Neural progenitor cell (in vitro differentiated cells): ENCODE data around the gene MRTO4.

Experiments
- EZH2 ChIP-seq: fragments of 200-600 bp; sonication (generic); IDR thresholded peaks from 2 replicates; pipeline ENCODE4 v1.6.1; 2017; ENCODE audit warnings: antibody characterized with exemption, mild to moderate bottlenecking, moderate library complexity
- EZH2phosphoT487 ChIP-seq: fragments of 200-600 bp; sonication (generic); IDR thresholded peaks from 2 replicates; pipeline ENCODE4 v1.6.1; 2017; ENCODE audit warnings: antibody characterized with exemption
- TF ChIP-seq, protein P1 (sequence below): fragments of 200-600 bp; sonication (generic); IDR thresholded peaks from 2 replicates; pipeline ENCODE4 v1.5.1; 2017; ENCODE audit warnings: antibody characterized with exemption, mild to moderate bottlenecking

DNA sequence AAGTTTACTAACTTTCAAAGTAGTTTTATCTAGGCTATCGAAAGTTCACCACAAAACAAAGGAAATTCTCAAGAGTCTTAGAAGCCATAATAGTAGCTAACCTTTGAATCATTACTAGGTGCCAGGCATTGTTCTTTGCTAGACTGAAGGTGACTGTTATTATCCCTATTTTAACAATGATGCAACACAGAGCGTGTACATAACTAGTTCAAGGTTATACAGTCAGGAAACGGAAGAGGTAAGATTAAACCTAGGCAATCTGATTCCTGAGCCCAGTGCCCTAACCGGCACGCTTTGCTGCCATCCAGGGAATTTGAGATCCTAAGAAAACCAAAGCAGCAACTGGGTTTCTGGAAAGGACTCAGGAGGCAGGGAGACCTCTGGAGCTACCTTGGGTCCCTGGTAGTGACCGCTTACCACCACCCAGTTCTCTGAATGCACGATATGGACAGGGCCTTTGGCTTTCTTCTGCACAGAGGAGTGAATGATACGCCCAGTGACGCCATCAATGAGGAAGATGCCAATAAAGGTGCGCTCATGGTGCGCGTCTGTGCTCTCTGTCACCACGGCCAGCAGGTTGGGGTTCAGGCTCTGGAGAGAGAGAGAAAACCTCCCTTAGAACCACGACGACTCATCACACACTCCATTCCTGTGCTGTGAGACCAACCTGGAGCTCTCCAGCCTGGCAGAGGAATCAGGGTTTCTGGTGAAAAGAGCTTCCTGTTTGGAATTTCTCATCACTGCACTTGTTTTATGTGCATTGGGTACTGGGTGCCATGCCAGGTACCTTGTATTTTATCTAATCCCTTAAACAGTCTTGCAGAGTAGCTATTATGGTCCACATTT lies 28.4 kb upstream of the MRTO4 start:
- no peak for TF ChIP-seq EZH2phosphoT487
- TF ChIP-seq, protein P1, sequence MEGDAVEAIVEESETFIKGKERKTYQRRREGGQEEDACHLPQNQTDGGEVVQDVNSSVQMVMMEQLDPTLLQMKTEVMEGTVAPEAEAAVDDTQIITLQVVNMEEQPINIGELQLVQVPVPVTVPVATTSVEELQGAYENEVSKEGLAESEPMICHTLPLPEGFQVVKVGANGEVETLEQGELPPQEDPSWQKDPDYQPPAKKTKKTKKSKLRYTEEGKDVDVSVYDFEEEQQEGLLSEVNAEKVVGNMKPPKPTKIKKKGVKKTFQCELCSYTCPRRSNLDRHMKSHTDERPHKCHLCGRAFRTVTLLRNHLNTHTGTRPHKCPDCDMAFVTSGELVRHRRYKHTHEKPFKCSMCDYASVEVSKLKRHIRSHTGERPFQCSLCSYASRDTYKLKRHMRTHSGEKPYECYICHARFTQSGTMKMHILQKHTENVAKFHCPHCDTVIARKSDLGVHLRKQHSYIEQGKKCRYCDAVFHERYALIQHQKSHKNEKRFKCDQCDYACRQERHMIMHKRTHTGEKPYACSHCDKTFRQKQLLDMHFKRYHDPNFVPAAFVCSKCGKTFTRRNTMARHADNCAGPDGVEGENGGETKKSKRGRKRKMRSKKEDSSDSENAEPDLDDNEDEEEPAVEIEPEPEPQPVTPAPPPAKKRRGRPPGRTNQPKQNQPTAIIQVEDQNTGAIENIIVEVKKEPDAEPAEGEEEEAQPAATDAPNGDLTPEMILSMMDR: no peak
- TF ChIP-seq EZH2: no peak
